ENCODE measurements around the gene FAT1. TPM values are rescaled to one million over a fixed set of nuclear protein-coding genes. Genes with fewer than 3 reads are reported as not detected.

Gene FAT1
- polyA plus RNA-seq, 1 experiment: 422 TPM

DNA sequence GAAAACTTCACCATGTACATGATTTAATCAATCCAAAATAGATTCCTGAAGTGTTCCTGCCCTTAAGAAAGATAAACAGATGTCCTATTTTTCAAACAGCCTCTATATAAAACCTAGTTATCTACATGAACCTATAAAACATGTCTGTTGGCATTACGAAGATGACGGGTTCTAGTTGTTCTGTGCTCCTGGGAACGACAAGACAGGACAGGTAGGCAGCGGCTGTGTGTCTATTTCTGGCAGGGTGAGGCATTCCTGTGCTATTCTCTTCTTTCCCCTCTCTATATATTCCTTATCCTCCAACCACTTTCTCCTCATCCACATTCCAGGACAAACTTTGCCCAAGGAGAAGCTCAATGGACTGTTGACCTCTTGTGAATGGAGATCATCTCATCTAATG, 6.1 kb downstream of the FAT1 start:
- no peak overlapping the region for H3K27ac ChIP-seq (ENCODE audit: low read depth, low read length)
- peaks cover 31% of the 10 kb centered on the region for H3K9me3 ChIP-seq (ENCODE audit: control insufficient read depth, insufficient read depth, low read length)
- H3K27me3 ChIP-seq (ENCODE audit: control insufficient read depth, insufficient read depth, low read length): no peaks in the 10 kb centered on the region
- POLR2A ChIA-PET: no interaction called here
- TF ChIP-seq, protein P1, sequence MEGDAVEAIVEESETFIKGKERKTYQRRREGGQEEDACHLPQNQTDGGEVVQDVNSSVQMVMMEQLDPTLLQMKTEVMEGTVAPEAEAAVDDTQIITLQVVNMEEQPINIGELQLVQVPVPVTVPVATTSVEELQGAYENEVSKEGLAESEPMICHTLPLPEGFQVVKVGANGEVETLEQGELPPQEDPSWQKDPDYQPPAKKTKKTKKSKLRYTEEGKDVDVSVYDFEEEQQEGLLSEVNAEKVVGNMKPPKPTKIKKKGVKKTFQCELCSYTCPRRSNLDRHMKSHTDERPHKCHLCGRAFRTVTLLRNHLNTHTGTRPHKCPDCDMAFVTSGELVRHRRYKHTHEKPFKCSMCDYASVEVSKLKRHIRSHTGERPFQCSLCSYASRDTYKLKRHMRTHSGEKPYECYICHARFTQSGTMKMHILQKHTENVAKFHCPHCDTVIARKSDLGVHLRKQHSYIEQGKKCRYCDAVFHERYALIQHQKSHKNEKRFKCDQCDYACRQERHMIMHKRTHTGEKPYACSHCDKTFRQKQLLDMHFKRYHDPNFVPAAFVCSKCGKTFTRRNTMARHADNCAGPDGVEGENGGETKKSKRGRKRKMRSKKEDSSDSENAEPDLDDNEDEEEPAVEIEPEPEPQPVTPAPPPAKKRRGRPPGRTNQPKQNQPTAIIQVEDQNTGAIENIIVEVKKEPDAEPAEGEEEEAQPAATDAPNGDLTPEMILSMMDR (IDR thresholded peaks at IDR 0.05; ENCODE audit: low read depth, low read length): no peak
- CTCF ChIA-PET: no interaction called here
- DNase-seq (ENCODE audit: low read depth, low spot score): no peak
- no peak overlapping the region for H3K4me3 ChIP-seq (ENCODE audit: low read depth, low read length)

DNA sequence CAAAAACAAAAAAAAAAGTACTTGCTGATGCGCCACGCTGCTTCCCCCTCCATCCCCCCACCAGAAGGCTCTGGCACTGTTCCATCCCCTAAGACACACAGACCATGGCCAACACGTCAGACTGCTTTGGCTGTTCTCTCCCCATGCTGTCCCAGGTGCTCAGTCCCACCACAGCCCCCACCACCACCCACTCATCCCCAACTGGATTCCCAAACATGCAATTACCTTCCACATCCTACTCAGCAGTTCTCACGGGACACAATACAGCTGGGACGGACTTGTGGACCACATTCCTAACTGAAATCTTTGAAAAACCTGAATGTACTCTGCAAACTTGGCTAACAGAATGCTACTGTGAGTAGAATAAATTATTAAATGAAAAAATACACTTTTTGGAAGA, 8.6 kb downstream of the FAT1 start:
- Histone ChIP-seq H3K27ac (ENCODE audit: low read depth, low read length) (no peak overlapping the region), H3K4me3 (ENCODE audit: low read depth, low read length) (no peak overlapping the region), H3K9me3 (ENCODE audit: control insufficient read depth, insufficient read depth, low read length) (peaks cover 26% of the 10 kb centered on the region), H3K27me3 (ENCODE audit: control insufficient read depth, insufficient read depth, low read length) (no peaks in the 10 kb centered on the region)
- ChIA-PET POLR2A (no interaction called here), CTCF (interaction anchor here (1.2 kb wide), 1 partner anchor 45 kb away, joined by 3 read pairs; no protein-coding TSS in a partner anchor)
- TF ChIP-seq, protein P1 (IDR thresholded peaks at IDR 0.05; ENCODE audit: low read depth, low read length): no peak
- DNase-seq (ENCODE audit: low read depth, low spot score): no peak

DNA sequence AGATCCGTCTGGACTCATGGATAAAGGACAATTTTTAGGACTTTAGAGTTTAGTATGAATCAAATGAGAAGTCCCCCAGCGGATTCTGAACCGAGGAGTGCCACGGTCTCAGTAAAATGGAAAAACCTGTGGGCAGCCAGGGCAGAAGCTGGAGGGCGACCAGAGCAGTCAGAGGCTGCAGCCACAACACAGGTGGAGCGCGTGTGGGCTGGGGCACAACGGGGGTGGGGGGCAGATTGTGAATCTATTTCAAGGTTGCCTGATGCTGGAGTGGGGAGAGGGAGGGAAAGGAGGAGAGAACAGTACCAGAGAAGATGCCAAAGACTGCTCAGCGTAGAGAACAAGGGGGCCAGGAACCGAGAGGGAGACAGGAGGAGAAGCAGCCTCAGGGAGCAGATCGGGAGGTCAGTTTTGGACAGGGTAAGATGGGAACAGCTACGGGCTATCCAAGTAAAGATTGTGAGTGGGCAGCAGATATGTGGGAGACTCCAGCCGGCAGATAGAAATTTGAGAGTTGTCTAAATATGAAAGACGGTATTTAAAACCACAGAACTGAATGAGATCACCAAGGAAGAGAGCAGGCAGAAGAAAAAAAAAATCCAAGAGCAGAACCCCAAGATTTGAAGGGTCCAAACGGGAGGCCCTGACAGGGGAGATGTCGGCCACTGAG, 9.5 kb downstream of the FAT1 start:
- Histone ChIP-seq H3K4me3 (ENCODE audit: low read depth, low read length) (no peak overlapping the region), H3K9me3 (ENCODE audit: control insufficient read depth, insufficient read depth, low read length) (peaks cover 26% of the 10 kb centered on the region), H3K27me3 (ENCODE audit: control insufficient read depth, insufficient read depth, low read length) (no peaks in the 10 kb centered on the region), H3K27ac (ENCODE audit: low read depth, low read length) (no peak overlapping the region)
- TF ChIP-seq, protein P1 (IDR thresholded peaks at IDR 0.05; ENCODE audit: low read depth, low read length): no peak
- POLR2A ChIA-PET: no interaction called here
- CTCF ChIA-PET: no interaction called here
- no peak for DNase-seq (ENCODE audit: low read depth, low spot score)

DNA sequence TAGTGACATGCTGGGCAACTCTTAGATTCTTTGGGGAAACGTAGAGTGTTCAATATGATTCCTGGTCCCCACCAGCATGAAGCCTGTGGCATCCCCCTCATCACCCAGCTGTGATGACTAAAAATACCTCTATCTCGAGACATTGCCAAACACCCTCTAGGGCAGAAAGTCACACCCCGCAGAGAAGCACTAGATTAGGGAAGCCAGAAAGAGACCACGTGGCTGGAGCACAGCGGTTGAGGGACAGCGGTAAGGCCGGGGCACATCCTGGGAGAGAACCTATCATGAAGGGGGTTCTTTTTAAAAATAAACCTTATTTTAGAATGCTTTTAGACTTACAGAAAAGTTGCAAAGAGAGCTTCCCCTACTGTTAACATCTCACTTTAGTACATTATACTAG, 11.0 kb downstream of the FAT1 start:
- TF ChIP-seq, protein P1 (IDR thresholded peaks at IDR 0.05; ENCODE audit: low read depth, low read length): no peak
- ChIA-PET CTCF (no interaction called here), POLR2A (no interaction called here)
- Histone ChIP-seq H3K9me3 (ENCODE audit: control insufficient read depth, insufficient read depth, low read length) (peaks cover 21% of the 10 kb centered on the region), H3K27ac (ENCODE audit: low read depth, low read length) (no peak overlapping the region), H3K4me3 (ENCODE audit: low read depth, low read length) (no peak overlapping the region), H3K27me3 (ENCODE audit: control insufficient read depth, insufficient read depth, low read length) (no peaks in the 10 kb centered on the region)
- DNase-seq (ENCODE audit: low read depth, low spot score): no peak

DNA sequence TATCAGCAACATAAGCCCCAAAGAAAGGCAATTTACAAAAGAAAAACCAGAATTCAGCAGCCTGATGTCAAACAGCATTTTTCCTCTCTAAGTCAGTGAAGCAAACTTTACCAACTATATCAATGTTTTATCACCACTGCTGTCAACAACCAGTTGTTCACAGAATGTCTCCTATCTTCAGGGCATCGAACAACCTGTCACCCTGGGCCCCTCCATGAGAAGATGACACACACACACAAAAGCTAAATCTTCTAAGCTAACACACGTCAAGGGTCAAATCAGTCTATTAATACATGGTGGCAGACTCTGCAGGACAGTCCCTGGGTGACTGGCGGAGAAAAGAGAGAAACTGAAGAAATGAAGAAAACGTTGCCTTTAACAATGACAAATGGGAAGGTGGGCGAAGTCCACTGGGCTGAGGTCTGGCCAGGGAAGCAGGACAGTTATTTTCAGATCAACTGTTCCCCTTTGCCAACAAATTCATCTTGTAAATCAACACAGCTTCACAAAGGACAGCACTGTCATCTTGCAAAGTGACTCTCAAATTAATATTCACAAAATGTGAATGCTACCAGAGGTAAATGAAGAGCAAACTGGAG, 13.0 kb downstream of the FAT1 start:
- Histone ChIP-seq H3K27me3 (ENCODE audit: control insufficient read depth, insufficient read depth, low read length) (no peaks in the 10 kb centered on the region), H3K4me3 (ENCODE audit: low read depth, low read length) (no peak overlapping the region), H3K9me3 (ENCODE audit: control insufficient read depth, insufficient read depth, low read length) (peaks cover 15% of the 10 kb centered on the region), H3K27ac (ENCODE audit: low read depth, low read length) (no peak overlapping the region)
- POLR2A ChIA-PET: no interaction called here
- CTCF ChIA-PET: interaction anchor here (1.5 to 2.5 kb wide), 2 partner anchors 41 to 123 kb away, joined by 6 to 8 read pairs; no protein-coding TSS in a partner anchor
- no peak for DNase-seq (ENCODE audit: low read depth, low spot score)
- TF ChIP-seq, protein P1 (IDR thresholded peaks at IDR 0.05; ENCODE audit: low read depth, low read length): no peak
